Coronary artery (tissue), 2 donors: ENCODE data around the gene ANKRD11.

ENCODE experiments used
- DNase-seq: peaks from one replicate; pipeline ENCODE4 v3.0.0-alpha.2; 2017; ENCODE audit warnings: low spot score
- H3K27ac ChIP-seq, 2 donors: fragments of 200-600 bp; sonication (generic); one replicate each; pipeline ENCODE4 v1.5.1; 2016 to 2019
- H3K4me3 ChIP-seq: fragments of 200-600 bp; sonication (generic); 2 replicates; pipeline ENCODE4 v1.5.1; 2016; ENCODE audit warnings: mild to moderate bottlenecking, moderate library complexity
- CTCF ChIP-seq: fragments of 200-600 bp; sonication (generic); IDR thresholded peaks from one replicate; pipeline ENCODE4 v1.5.1; 2019; ENCODE audit warnings: antibody characterized with exemption

Gene ANKRD11

DNA sequence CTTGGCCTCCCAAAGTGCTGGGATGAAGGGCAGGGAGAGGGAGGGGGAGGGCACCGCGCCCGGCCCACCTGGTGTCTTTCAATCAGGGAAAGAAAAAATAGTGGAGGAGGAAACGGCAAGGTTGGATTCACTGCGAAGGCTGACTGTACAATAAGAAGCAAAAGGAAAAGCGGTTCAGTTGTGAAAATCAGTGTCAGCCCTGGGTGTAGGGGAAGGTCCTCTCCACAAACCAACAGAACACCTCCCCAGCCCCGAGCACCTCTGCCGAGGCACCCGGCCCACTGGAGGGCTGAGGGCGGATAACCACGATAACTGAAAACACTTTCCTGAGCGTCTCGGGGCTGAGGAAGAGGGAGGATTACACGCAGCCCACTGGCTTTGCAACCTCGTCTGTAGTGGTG, 16.4 kb upstream of the ANKRD11 start:
- DNase-seq = no peak
- no peak for TF ChIP-seq CTCF
- Histone ChIP-seq H3K27ac (peak overlapping the region in 1 of 2 donors; percentile 95), H3K4me3 (peak overlapping the region; percentile 98)

DNA sequence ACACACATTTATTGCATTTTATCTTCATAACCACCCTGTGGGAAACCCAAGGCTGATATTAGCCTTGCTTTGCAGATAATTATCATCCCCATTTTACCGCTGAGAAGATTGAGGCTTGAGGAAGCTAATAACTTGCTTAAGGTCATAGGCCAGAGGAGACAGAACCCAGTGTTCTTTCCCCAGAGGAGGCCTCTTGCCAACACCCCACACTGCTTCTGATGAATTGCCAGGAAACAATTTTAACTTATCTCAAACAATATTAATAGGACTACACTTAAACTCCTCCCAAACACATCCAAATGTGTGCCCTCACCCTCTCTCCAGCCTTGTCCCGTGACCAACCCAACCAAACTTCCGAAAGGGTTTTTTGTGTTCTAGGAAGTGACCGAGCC, 15.7 kb upstream of the ANKRD11 start:
- Histone ChIP-seq H3K27ac (peak overlapping the region; percentile 11 to 65), H3K4me3 (peak overlapping the region; percentile 15)
- no peak for DNase-seq
- TF ChIP-seq CTCF = no peak

DNA sequence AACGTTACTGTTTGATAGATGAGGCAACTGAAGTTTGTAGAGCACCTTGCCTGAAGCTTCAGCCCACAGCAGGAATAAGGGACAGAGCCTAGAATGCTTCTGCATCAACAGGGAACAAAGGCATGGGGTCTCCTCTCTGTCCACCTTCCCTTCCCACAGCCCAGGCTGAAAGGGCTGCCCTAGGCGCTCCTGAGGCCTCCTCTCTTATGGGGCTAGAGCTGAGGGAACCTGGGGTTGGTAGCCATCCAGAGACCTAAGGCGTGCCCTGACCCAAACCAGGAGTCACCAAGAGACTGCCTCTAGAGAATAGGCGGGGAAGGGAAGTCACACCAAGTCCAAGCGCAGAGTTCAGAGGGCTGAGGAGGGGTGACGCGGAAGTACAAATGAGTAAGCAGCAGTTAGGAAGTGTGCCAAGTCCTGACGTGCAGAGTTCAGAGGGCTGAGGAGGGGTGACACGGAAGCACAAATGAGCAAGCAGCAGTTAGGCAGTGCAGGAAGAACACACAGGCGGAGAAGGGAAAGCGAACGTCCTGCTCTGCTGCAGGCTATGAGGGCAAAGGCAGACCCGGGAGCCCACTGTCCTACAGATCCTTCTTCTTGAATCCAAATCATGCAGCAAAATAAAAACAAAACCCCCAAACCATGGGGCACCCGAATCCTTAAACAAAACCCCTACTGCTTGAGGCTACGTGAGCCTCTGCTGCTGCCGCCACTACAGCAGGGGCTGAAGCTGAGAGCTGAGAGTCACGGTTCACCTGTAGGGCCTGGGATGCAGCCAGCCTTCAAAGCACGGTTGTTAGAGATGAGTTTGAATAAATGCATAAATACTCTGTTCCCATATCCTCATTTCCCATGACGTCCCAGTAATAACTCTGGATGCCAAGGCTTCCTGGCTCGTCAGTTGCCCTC, 15.1 kb upstream of the ANKRD11 start:
- no peak for TF ChIP-seq CTCF
- DNase-seq = peak; percentile 80
- peak overlapping the region; percentile 15 for H3K4me3 ChIP-seq
- H3K27ac ChIP-seq = peak overlapping the region; percentile 11 to 65

DNA sequence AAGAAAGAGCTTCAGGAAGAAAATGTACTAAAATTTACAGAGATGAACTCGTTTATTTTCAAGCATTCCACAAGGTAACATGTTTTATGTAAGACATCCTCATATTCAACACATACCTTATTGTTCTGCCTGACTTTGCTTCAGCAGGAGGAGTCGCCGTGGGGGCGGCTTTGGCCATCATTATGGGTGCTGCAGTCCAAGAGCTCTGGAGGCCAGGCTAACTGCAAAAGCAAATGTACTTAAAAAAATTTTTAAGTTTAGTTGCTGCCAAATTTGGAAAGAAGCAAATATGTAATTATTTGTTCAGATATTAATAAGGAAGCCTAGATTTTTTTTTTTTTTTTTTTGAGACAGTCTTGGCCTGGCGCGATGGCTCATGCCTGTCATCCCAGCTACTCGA, 13.7 kb upstream of the ANKRD11 start:
- no peak for DNase-seq
- TF ChIP-seq CTCF = no peak
- Histone ChIP-seq H3K4me3 (no peak overlapping the region), H3K27ac (no peak overlapping the region)

DNA sequence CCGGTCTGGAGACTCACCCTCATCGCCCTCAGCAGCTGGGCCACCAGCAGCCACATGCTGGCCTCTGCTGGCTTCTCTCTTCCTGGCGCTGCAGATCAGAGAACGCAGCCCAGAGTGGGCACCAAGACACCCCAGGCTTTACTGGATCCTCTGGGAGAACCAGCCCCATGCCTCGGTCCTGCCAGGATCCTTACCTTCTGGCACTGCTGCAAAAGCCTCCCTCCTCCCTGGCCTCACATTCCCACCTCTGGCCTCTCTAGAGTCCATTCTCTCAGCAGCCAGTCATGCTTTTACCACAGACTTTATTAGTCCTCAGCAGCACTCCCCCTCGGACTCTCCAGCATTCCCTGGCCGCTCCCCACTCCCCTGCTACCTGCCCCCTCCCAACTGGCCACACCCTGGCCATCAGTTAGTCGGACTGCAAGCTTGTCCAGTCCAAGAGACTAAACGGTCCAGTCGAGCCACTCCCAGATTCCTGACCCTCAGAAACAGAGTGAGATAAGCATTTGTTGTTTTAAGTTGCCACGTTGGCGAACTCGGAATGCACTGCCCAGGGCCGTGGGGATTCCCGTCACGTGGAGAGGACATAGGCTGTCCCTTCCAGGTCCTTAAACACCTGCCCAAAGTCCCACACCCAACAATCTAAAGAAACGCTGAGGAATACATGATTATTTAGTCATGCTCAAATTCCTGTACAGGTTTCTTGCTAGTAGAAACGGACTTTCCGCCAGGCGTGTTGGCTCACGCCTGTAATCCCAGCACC, 11.9 kb upstream of the ANKRD11 start:
- peak overlapping the region in 1 of 2 donors; percentile 7 for H3K27ac ChIP-seq
- no peak for DNase-seq
- no peak overlapping the region for H3K4me3 ChIP-seq
- no peak for TF ChIP-seq CTCF

- H3K4me3 ChIP-seq = no peak overlapping the region
- H3K27ac ChIP-seq = no peak overlapping the region
- no peak for TF ChIP-seq CTCF
- no peak for DNase-seq
Measured at GRCh38 chr16:89499767-89500166, 9.4 kb upstream of the ANKRD11 start.
